H1 (cell line): ENCODE measurements around the gene SGMS1. TPM values are rescaled to one million over a fixed set of nuclear protein-coding genes. Genes with fewer than 3 reads are reported as not detected.
"Not testable (repeated sequence)": the region's sequence is repeated elsewhere in the genome, so short reads cannot be mapped to it uniquely, and the experiment has no call there.

Experiments
- CTCF ChIA-PET: fragments of 300-600 bp; sonication (Branson Sonifier 250); formaldehyde crosslinking; loops from one replicate; lab custom pipeline; 2021; ENCODE audit not compliant: partially characterized antibody; lab: Charles Lee
- POLR2A ChIA-PET: fragments of 300-600 bp; sonication (Branson Sonifier 250); formaldehyde crosslinking; loops from one replicate; lab custom pipeline; 2021; ENCODE audit warnings: inconsistent platforms; ENCODE audit not compliant: partially characterized antibody; lab: Charles Lee
- DNase-seq, 2 experiments: peaks; one replicate each; pipeline versions ENCODE4 v3.0.0 to v3.0.0-alpha.2; 2010 to 2022; ENCODE audit warnings: low spot score in 2 of 2, low read depth in 1 of 2, mixed read lengths in 1 of 2
- FAIRE-seq: peaks from 2 replicates; lab custom pipeline; 2011; peaks lifted over from hg19 to GRCh38; lab: Jason Lieb, UNC
- H2AFZ ChIP-seq: 2 replicates; pipeline ENCODE4 v1.8.1; 2012; ENCODE audit warnings: low read length, inconsistent platforms
- H2AK5ac ChIP-seq: 2 replicates; pipeline ENCODE4 v1.6.1; 2013; ENCODE audit warnings: low read depth, low read length
- H2BK120ac ChIP-seq: replicated peaks from 2 replicates; pipeline ENCODE3; 2013; ENCODE audit warnings: low read depth, low read length, inconsistent platforms
- H2BK12ac ChIP-seq: 2 replicates; pipeline ENCODE4 v1.6.1; 2013; ENCODE audit warnings: low read depth, low read length
- H2BK15ac ChIP-seq: 2 replicates; pipeline ENCODE4 v1.6.1; 2013; ENCODE audit warnings: low read length
- H2BK20ac ChIP-seq: 2 replicates; pipeline ENCODE4 v1.6.1; 2013; ENCODE audit warnings: low read length
- H2BK5ac ChIP-seq: 2 replicates; pipeline ENCODE4 v1.6.1; 2013; ENCODE audit warnings: low read depth, low read length
- H3K14ac ChIP-seq: 2 replicates; pipeline ENCODE4 v1.6.1; 2013; ENCODE audit warnings: inconsistent platforms; ENCODE audit not compliant: insufficient read length
- H3K18ac ChIP-seq: 2 replicates; pipeline ENCODE4 v1.6.1; 2013; ENCODE audit warnings: low read length; ENCODE audit errors: extremely low read depth
- H3K23ac ChIP-seq: 2 replicates; pipeline ENCODE4 v1.6.1; 2013; ENCODE audit warnings: inconsistent platforms; ENCODE audit not compliant: insufficient read length
- H3K23me2 ChIP-seq: 2 replicates; pipeline ENCODE4 v1.6.1; 2013; ENCODE audit warnings: low read depth, low read length
- H3K27ac ChIP-seq: 2 replicates; pipeline ENCODE4 v1.6.1; 2011; ENCODE audit warnings: low read depth, low read length, inconsistent platforms
- H3K27me3 ChIP-seq, 4 experiments: replicated peaks in 1 of 4; 1 replicate in 1 of 4; 2 replicates in 3 of 4; pipeline versions ENCODE4 v1.6.1 to v1.8.1; 2011 to 2013; ENCODE audit warnings: low read length in 3 of 4, mild to moderate bottlenecking in 3 of 4, inconsistent platforms in 2 of 4, mixed read lengths in 2 of 4, moderate library complexity in 1 of 4; ENCODE audit not compliant: control insufficient read depth in 3 of 4, insufficient read depth in 3 of 4; ENCODE audit errors: extremely low read depth in 1 of 4
- H3K36me3 ChIP-seq, 4 experiments: 2 replicates each; pipeline versions ENCODE4 v1.6.1 to v1.8.1; 2011 to 2013; ENCODE audit warnings: mild to moderate bottlenecking in 4 of 4, low read length in 3 of 4, moderate library complexity in 2 of 4, control low read depth in 1 of 4, inconsistent platforms in 1 of 4; ENCODE audit not compliant: insufficient read depth in 4 of 4, control insufficient read depth in 2 of 4
- H3K4ac ChIP-seq: replicated peaks from 2 replicates; pipeline ENCODE3; 2013; ENCODE audit warnings: low read length, low read depth, mixed read lengths, inconsistent platforms; ENCODE audit not compliant: insufficient read length
- H3K4me1 ChIP-seq, 4 experiments: replicated peaks in 1 of 4; 1 replicate in 1 of 4; 2 replicates in 3 of 4; pipeline versions ENCODE4 v1.6.1 to v1.8.1; 2011 to 2013; ENCODE audit warnings: low read length in 3 of 4, inconsistent platforms in 2 of 4, mixed read lengths in 1 of 4; ENCODE audit not compliant: insufficient read depth in 4 of 4, control insufficient read depth in 3 of 4
- H3K4me2 ChIP-seq, 2 experiments: 2 replicates each; pipeline versions ENCODE4 v1.6.1 to v1.8.1; 2011 to 2013; ENCODE audit warnings: low read depth in 2 of 2, low read length in 2 of 2, control low read depth in 1 of 2, inconsistent platforms in 1 of 2, mild to moderate bottlenecking in 1 of 2; ENCODE audit not compliant: insufficient read depth in 1 of 2
- H3K4me3 ChIP-seq, 4 experiments: fragments of 200-600, 300-600 bp in 1 of 4; sonication (generic), shearing (Covaris generic), sonication (Bioruptor Twin) in 1 of 4; 2 replicates each; pipeline versions ENCODE4 v1.5.1 to v1.8.1; 2011 to 2016; ENCODE audit warnings: low read length in 4 of 4, low read depth in 3 of 4, control low read depth in 2 of 4, inconsistent platforms in 2 of 4, mild to moderate bottlenecking in 2 of 4, mixed read lengths in 1 of 4, moderate library complexity in 1 of 4; ENCODE audit not compliant: insufficient read depth in 2 of 4; ENCODE audit errors: extremely low read depth in 1 of 4
- H3K56ac ChIP-seq: replicated peaks from 2 replicates; pipeline ENCODE3; 2013; ENCODE audit warnings: low read depth, mild to moderate bottlenecking, mixed read lengths, low read length, inconsistent platforms; ENCODE audit not compliant: insufficient read length
- H3K79me1 ChIP-seq: 2 replicates; pipeline ENCODE4 v1.6.1; 2013; ENCODE audit warnings: low read depth, low read length, control low read depth
- H3K79me2 ChIP-seq, 2 experiments: 2 replicates each; pipeline versions ENCODE4 v1.6.1 to v1.8.1; 2012 to 2013; ENCODE audit warnings: low read length in 2 of 2, mild to moderate bottlenecking in 2 of 2, inconsistent platforms in 1 of 2; ENCODE audit not compliant: insufficient read depth in 2 of 2, control insufficient read depth in 1 of 2
- H3K9ac ChIP-seq, 4 experiments: replicated peaks in 1 of 4; 1 replicate in 1 of 4; 2 replicates in 3 of 4; pipeline versions ENCODE4 v1.6.1 to v1.8.1; 2011 to 2013; ENCODE audit warnings: low read depth in 3 of 4, low read length in 3 of 4, control low read depth in 2 of 4, mild to moderate bottlenecking in 2 of 4, moderate library complexity in 2 of 4, inconsistent platforms in 1 of 4; ENCODE audit errors: extremely low read depth in 1 of 4
- H3K9me3 ChIP-seq, 2 experiments: 2 replicates each; pipeline versions ENCODE4 v1.6.1 to v1.8.1; 2012 to 2013; ENCODE audit warnings: mild to moderate bottlenecking in 2 of 2, moderate library complexity in 2 of 2, control low read depth in 1 of 2, inconsistent platforms in 1 of 2, low read depth in 1 of 2, low read length in 1 of 2, mixed read lengths in 1 of 2; ENCODE audit not compliant: insufficient read depth in 2 of 2
- H4K20me1 ChIP-seq, 2 experiments: replicated peaks in 1 of 2; 2 replicates each; pipeline versions ENCODE3 to v1.8.1; 2011 to 2013; ENCODE audit warnings: inconsistent platforms in 2 of 2, low read length in 2 of 2, mild to moderate bottlenecking in 1 of 2; ENCODE audit not compliant: insufficient read depth in 2 of 2, control insufficient read depth in 1 of 2
- H4K5ac ChIP-seq: 2 replicates; pipeline ENCODE4 v1.6.1; 2013; ENCODE audit warnings: low read length, low read depth, mixed read lengths, inconsistent platforms; ENCODE audit not compliant: insufficient read length
- H4K8ac ChIP-seq: 2 replicates; pipeline ENCODE4 v1.8.0; 2013; ENCODE audit warnings: mild to moderate bottlenecking, moderate library complexity, low read length, inconsistent platforms; ENCODE audit not compliant: insufficient read depth; ENCODE audit errors: extremely low read depth
- H4K91ac ChIP-seq: replicated peaks from 2 replicates; pipeline ENCODE3; 2013; ENCODE audit warnings: low read length, mixed read lengths, inconsistent platforms; ENCODE audit not compliant: insufficient read length
- WGBS, 2 experiments: shearing (Covaris generic) in 1 of 2; methylation state at CpG; one replicate each; pipeline versions ENCODE4 v1.1.6 to v1.1.7; 2013 to 2015; ENCODE audit warnings: low lambda C conversion rate in 2 of 2, mixed read lengths in 2 of 2, inconsistent platforms in 1 of 2, low coverage in 1 of 2, missing lambda C conversion rate in 1 of 2; ENCODE audit not compliant: insufficient replicate concordance in 2 of 2, insufficient coverage in 1 of 2, insufficient read length in 1 of 2; ENCODE audit errors: extremely low coverage in 1 of 2, missing lambda C conversion rate in 1 of 2; 5-methylcytosine and 5-hydroxymethylcytosine counted together
- polyA plus RNA-seq, 7 experiments: library from polyadenylated mRNA; depleted of rRNA in 3 of 7; stranded (reverse) in 5 of 7; unstranded in 2 of 7; fragments of >200 nt in 5 of 7; fragments of 200-250 nt in 2 of 7; gene quantifications; 1 replicate in 5 of 7; 2 replicates in 1 of 7; 4 replicates in 1 of 7; pipeline versions ENCODE4 v1.2.1 to v1.2.3, GENCODE V29; 2011 to 2013; ENCODE audit warnings: missing spikeins in 2 of 7, mixed read lengths in 2 of 7
- total RNA-seq: library from RNA; stranded (reverse); fragmentation: NEBNext Ultra II Directional; extraction: Animal tissue kit (Norgen Biotek cat#: 25700); gene quantifications from 2 replicates; pipeline ENCODE4 v1.2.1, GENCODE V29; 2021

The SGMS1 gene
- total and polyA plus RNA-seq, 2 of the 8 experiments (the other 6 are each of a cell fraction or from before 2014, with no cell fraction given): 6.0 to 15.6 TPM

- H3K4me2 ChIP-seq, H3K27ac ChIP-seq, H3K14ac ChIP-seq, H3K4ac ChIP-seq, H3K79me2 ChIP-seq, H3K36me3 ChIP-seq, H3K4me1 ChIP-seq, H4K91ac ChIP-seq, H4K20me1 ChIP-seq, DNase-seq, H3K79me1 ChIP-seq, H3K23ac ChIP-seq, H2BK12ac ChIP-seq, H2BK15ac ChIP-seq, H2AK5ac ChIP-seq, H3K4me3 ChIP-seq, H2BK120ac ChIP-seq, H3K18ac ChIP-seq, H3K56ac ChIP-seq, H3K23me2 ChIP-seq, H2BK20ac ChIP-seq, H3K9me3 ChIP-seq, H4K5ac ChIP-seq, POLR2A ChIA-PET, H4K8ac ChIP-seq, H3K27me3 ChIP-seq, FAIRE-seq, H2BK5ac ChIP-seq, H3K9ac ChIP-seq, H2AFZ ChIP-seq: not testable (repeated sequence)
- 91% methylated on average over 1 of the region's 1 CpG; no CpG with 5 or more reads in 1 of the 2 experiments for WGBS, 2 experiments
- CTCF ChIA-PET: interaction anchor here (0.7 to 2.1 kb wide), 2 partner anchors 35 to 57 kb away, joined by 3 to 13 read pairs; no protein-coding TSS in a partner anchor
These were observed 198.5 kb downstream of the SGMS1 start for GRCh38 chr10:50425215-50425614.
